Spleen (tissue), 11 donors: ENCODE results near the gene DNAH11. TPM values are rescaled to one million over a fixed set of nuclear protein-coding genes. Genes with fewer than 3 reads are reported as not detected.
A peak's percentile ranks its signal among the peaks of the same experiment; 100 is the strongest.

Source experiments
- DNase-seq: peaks from one replicate; pipeline ENCODE4 v3.0.0-alpha.2; 2020
- H3K27ac ChIP-seq, 8 donors: fragments of 200-600 bp; sonication (generic) in 7 of 8; 1 replicate in 4 of 8; 2 replicates in 4 of 8; pipeline versions ENCODE4 v1.5.0 to v1.8.0; 2016 to 2021; ENCODE audit warnings: inconsistent platforms in 4 of 8, mild to moderate bottlenecking in 4 of 8, moderate library complexity in 1 of 8
- H3K27me3 ChIP-seq, 7 donors: fragments of 200-600 bp; sonication (generic) in 6 of 7; replicated peaks in 1 of 7; 1 replicate in 4 of 7; 2 replicates in 3 of 7; pipeline versions ENCODE4 v1.5.0 to v1.8.0; 2016 to 2021; ENCODE audit warnings: inconsistent platforms in 3 of 7, mild to moderate bottlenecking in 1 of 7
- H3K36me3 ChIP-seq, 6 donors: fragments of 200-600 bp; sonication (generic) in 5 of 6; 1 replicate in 4 of 6; 2 replicates in 2 of 6; pipeline versions ENCODE4 v1.5.0 to v1.8.0; 2016 to 2021; ENCODE audit warnings: inconsistent platforms in 2 of 6
- H3K4me1 ChIP-seq, 6 donors: fragments of 200-600 bp; sonication (generic) in 5 of 6; 1 replicate in 3 of 6; 2 replicates in 3 of 6; pipeline versions ENCODE4 v1.5.0 to v1.8.0; 2016 to 2021; ENCODE audit warnings: inconsistent platforms in 3 of 6
- H3K4me3 ChIP-seq, 8 donors: fragments of 200-600 bp; sonication (generic) in 7 of 8; 1 replicate in 4 of 8; 2 replicates in 4 of 8; pipeline versions ENCODE4 v1.5.0 to v1.8.0; 2016 to 2021; ENCODE audit warnings: inconsistent platforms in 4 of 8, mild to moderate bottlenecking in 4 of 8, moderate library complexity in 2 of 8
- H3K9me3 ChIP-seq, 8 donors: fragments of 200-600 bp; sonication (generic) in 7 of 8; 1 replicate in 4 of 8; 2 replicates in 4 of 8; pipeline versions ENCODE4 v1.5.0 to v1.8.0; 2016 to 2021; ENCODE audit warnings: inconsistent platforms in 4 of 8
- CTCF ChIP-seq, 11 experiments: fragments of 200-600 bp in 7 of 11; fragments of 450-650 bp in 4 of 11; sonication (generic) in 4 of 11; IDR thresholded peaks in 8 of 11; conservative IDR thresholded peaks in 3 of 11; 1 replicate in 7 of 11; 2 replicates in 4 of 11; pipeline versions ENCODE4 v1.4.0 to v1.8.0; 2016 to 2021; ENCODE audit warnings: antibody characterized with exemption in 11 of 11, inconsistent platforms in 4 of 11, mild to moderate bottlenecking in 1 of 11
- POLR2A ChIP-seq, 3 donors: fragments of 450-650 bp; IDR thresholded peaks; one replicate each; pipeline ENCODE4 v1.5.1; 2017; ENCODE audit warnings: antibody characterized with exemption in 3 of 3, mild to moderate bottlenecking in 1 of 3
- POLR2AphosphoS5 ChIP-seq, 3 donors: sonication (generic); formaldehyde crosslinking; IDR thresholded peaks; one replicate each; pipeline ENCODE4 v1.5.1; 2017; ENCODE audit warnings: antibody characterized with exemption in 3 of 3
- WGBS, 5 donors: extraction: QIAGEN DNeasy Blood & Tissue Kit in 3 of 5; methylation state at CpG; one replicate each; pipeline versions ENCODE4 v1.1.5 to v1.1.7; 2013 to 2018; 5-methylcytosine and 5-hydroxymethylcytosine counted together
- intact Hi-C: fragments of 100-400 bp; cut with DNase I; formaldehyde crosslinking; loops from one replicate; pipeline ENCODE4 v1.15.0; 2023; ENCODE audit warnings: low total_unique reads
- polyA plus RNA-seq, 3 donors: library from polyadenylated mRNA; stranded (reverse); fragments of 200-250 nt; gene quantifications; one replicate each; pipeline ENCODE4 v1.2.1, GENCODE V29; 2013
- total RNA-seq, 7 donors: library from RNA; depleted of rRNA in 3 of 7; stranded (reverse); fragments of >200 nt in 3 of 7; fragmentation: NEBNext Ultra II Directional in 4 of 7; extraction: Animal tissue kit (Norgen Biotek cat#: 25700) in 4 of 7; gene quantifications; one replicate each; pipeline versions ENCODE4 v1.1.0 to v1.2.1, GENCODE V29; 2016 to 2021
- donor health status: healthy with polysubstance abuse.
- donor health status: DM: no; HTN: no; CAD: no; lungs with moderate emphysema.
- donor health status: DM: no; HTN: no; CAD: no.
- donor health status: Bipolar disorder and iron deficiency.
- donor health status: healthy.
- donor health status: DM: no; HTN: no; CAD: no.
- donor health status: DM: yes; HTN: yes; CAD: no.

The DNAH11 gene
- total and polyA plus RNA-seq, 10 donors, result 0.28 to 2.1 (median 0.88) TPM

DNA sequence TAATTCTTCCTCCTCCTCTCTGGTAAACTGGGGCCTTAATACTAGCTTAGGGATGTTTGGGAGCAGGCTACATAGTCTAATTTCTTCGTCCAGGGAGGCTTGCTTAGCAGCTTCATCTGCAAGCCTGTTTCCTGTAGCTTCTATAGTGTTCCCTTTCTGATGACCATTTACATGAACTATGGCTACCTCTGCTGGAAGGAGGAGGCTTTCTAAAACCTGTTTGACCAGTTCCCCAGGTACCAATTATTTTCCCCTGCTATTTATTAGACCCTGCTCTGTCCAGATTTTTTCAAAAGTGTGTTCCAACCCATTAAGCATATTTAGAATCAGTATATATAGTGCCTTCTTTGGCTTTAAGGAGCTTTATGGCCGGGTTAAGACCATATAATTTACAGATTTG lies 38.8 kb upstream of the DNAH11 start:
- Histone ChIP-seq H3K36me3 (peaks cover 0 to 53% (median 8%) of the 10 kb centered on the region in 6 donors), H3K27ac (no peak overlapping the region), H3K4me3 (no peak overlapping the region), H3K9me3 (peaks cover 0 to 19% (median 4%) of the 10 kb centered on the region in 8 donors), H3K4me1 (no peaks in the 10 kb centered on the region), H3K27me3 (no peaks in the 10 kb centered on the region)
- no peak for DNase-seq
- WGBS, 5 donors, result 92 to 98% (median 97%) methylated on average over 2 of the region's 2 CpGs
- TF ChIP-seq CTCF (IDR thresholded peaks at IDR 0.05 in 8 of 11, conservative IDR thresholded peaks at IDR 0.05 in 3 of 11), result no peak
- intact Hi-C loops, result no loop called here

DNA sequence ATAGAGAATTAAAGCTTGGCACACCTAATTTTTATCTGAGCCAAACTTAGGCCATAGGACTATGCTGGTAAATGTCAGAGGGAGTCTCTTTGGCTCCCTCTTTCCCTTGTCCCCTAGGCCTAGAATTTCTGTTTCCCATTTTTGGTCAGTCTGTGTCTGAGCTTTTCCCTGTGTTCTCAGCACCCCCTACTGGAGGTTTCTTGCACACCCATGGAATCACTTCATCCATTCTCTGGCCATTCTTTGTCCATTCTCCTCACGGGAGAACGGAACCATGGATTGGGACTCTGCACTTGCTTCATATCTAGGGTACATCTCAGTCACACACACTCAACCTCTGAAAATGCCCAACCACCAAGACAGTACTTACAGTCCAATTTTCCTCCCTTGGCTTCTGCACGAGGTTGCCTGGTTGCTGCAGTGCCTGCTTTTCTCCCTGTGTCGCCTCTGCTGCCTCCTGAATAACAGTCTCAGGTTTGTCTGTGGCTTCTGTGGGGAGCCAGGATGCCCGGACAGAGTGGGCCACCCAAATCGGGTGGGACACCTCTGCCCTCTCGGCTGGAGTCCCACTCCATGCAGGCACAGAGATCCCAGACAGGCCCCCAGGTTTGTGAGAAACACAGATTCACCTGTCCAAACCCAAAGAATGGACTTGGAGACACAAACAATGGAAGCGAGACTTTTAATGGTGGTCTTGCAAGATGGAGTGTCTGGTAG lies 35.1 kb upstream of the DNAH11 start:
- WGBS, 5 donors, result 87 to 91% (median 89%) methylated on average over 7 to 8 of the region's 8 CpGs
- Histone ChIP-seq H3K27me3 (no peaks in the 10 kb centered on the region), H3K4me3 (no peak overlapping the region), H3K4me1 (no peaks in the 10 kb centered on the region), H3K36me3 (peaks cover 0 to 80% (median 13%) of the 10 kb centered on the region in 6 donors), H3K27ac (no peak overlapping the region), H3K9me3 (peaks cover 0 to 19% (median 4%) of the 10 kb centered on the region in 8 donors)
- peak; percentile 34 to 81 (median 74) for TF ChIP-seq CTCF (IDR thresholded peaks at IDR 0.05 in 8 of 11, conservative IDR thresholded peaks at IDR 0.05 in 3 of 11)
- no peak for TF ChIP-seq POLR2A (IDR thresholded peaks at IDR 0.05)
- no peak for DNase-seq
- intact Hi-C loops, result loop anchor here (5.0 kb wide), 2 partner anchors 255 to 730 kb away; no protein-coding TSS in a partner anchor

DNA sequence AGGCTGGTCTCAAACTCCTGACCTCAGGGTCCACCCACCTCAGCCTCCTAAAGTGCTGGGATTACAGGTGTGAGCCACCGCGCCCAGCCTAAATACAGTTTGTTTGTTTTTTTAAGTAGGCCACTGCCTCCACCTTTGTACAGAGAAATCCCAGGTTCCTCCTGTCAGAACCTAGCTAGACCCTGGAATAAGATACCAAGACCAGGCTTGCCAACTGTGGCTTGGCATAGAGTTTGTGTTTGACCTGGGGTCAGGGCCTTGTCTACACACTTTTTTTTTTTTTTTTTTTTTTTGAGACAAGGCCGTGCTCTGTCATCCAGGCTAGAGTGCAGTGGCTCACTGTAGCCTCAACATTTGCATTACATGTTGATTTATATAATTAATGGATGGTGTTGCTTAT lies 34.3 kb upstream of the DNAH11 start:
- H3K27ac ChIP-seq, result no peak overlapping the region
- no peaks in the 10 kb centered on the region for H3K4me1 ChIP-seq
- 93 to 95% (median 94%) methylated on average over 3 of the region's 3 CpGs for WGBS, 5 donors
- intact Hi-C loops, result loop anchor here (5.0 kb wide), 2 partner anchors 256 to 731 kb away; no protein-coding TSS in a partner anchor
- no peaks in the 10 kb centered on the region for H3K27me3 ChIP-seq
- TF ChIP-seq CTCF (IDR thresholded peaks at IDR 0.05 in 8 of 11, conservative IDR thresholded peaks at IDR 0.05 in 3 of 11), result no peak
- H3K36me3 ChIP-seq, result peaks cover 0 to 82% (median 13%) of the 10 kb centered on the region in 6 donors
- no peak for DNase-seq
- peaks cover 0 to 19% (median 4%) of the 10 kb centered on the region in 8 donors for H3K9me3 ChIP-seq
- H3K4me3 ChIP-seq, result no peak overlapping the region

DNA sequence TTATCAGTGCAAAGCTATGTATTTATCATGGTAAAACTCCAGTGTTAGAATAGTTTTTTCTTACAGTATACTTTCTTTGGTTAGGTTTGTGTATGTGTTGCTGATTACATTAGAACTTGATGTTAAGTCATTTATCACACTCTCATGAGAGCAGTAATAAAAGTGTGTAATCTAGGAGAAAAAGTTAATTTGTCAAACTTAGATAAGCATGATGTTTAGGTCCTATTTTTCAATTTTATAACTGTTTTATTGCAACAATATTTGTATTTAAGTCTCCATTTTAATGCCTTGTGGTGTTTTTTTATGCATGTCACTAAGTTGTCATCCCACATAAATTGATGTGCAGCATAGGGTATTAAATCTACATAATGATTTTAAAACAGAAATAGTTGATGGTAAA lies 28.8 kb upstream of the DNAH11 start:
- peaks cover 0 to 41% (median 13%) of the 10 kb centered on the region in 6 donors for H3K36me3 ChIP-seq
- intact Hi-C loops, result no loop called here
- no peak overlapping the region for H3K4me3 ChIP-seq
- no peak for DNase-seq
- H3K9me3 ChIP-seq, result no peaks in the 10 kb centered on the region
- H3K27me3 ChIP-seq, result no peaks in the 10 kb centered on the region
- H3K4me1 ChIP-seq, result no peaks in the 10 kb centered on the region
- TF ChIP-seq POLR2A (IDR thresholded peaks at IDR 0.05) (no peak), CTCF (IDR thresholded peaks at IDR 0.05 in 8 of 11, conservative IDR thresholded peaks at IDR 0.05 in 3 of 11) (no peak), POLR2AphosphoS5 (IDR thresholded peaks at IDR 0.05) (no peak)
- H3K27ac ChIP-seq, result no peak overlapping the region
